ENCODE data around the gene COL19A1.

DNA sequence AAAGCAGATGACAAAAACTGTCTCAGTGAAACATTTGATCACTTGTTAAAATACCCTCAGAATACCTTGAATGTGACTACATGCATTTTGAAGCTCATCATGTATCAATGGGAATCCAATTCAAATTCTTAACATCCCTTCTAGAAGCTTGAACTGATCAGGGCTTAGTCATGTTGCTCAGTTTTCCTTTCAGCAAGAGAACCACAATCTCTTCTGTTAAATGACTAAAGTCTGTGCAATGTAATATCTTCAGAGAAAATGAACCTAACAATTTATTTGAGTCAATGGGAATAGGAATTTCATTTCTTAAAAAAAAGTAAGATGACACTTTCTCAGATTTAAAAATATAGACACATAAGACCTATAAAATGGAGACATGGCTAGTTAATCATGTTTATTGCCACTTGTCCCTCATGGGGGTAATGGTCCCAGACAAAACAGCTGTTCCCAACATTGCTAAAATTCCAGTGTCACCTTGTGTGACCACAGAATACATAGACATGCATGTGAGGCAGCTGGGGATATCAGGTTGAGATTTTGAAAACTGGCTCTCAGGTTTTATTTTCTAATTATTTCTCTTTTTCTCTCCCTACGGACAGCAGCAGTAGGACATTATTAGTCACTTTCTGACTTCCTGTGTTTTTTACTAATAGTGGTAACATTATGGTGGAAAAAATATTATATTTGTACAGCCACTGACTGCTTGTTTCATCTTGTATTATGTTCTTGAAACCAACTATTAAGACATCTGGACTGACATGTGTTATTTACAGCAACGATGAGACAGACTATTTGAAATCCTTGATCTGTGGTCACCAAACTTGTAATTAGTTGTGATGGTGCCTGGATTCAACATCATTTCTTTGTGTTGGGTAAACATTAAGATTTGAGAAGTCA is 244.0 kb downstream of the COL19A1 start:
- TF ChIP-seq, protein P1, sequence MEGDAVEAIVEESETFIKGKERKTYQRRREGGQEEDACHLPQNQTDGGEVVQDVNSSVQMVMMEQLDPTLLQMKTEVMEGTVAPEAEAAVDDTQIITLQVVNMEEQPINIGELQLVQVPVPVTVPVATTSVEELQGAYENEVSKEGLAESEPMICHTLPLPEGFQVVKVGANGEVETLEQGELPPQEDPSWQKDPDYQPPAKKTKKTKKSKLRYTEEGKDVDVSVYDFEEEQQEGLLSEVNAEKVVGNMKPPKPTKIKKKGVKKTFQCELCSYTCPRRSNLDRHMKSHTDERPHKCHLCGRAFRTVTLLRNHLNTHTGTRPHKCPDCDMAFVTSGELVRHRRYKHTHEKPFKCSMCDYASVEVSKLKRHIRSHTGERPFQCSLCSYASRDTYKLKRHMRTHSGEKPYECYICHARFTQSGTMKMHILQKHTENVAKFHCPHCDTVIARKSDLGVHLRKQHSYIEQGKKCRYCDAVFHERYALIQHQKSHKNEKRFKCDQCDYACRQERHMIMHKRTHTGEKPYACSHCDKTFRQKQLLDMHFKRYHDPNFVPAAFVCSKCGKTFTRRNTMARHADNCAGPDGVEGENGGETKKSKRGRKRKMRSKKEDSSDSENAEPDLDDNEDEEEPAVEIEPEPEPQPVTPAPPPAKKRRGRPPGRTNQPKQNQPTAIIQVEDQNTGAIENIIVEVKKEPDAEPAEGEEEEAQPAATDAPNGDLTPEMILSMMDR (IDR thresholded peaks at IDR 0.05): no peak
- TF ChIP-seq POLR2A (IDR thresholded peaks at IDR 0.05): no peak
